NCI-H2171 (cell line): ENCODE results near the gene ZBTB40.

Experiments
- DNase-seq: peaks from one replicate; lab custom pipeline; 2025; lab: John Stamatoyannopoulos, UW

Gene ZBTB40

DNA sequence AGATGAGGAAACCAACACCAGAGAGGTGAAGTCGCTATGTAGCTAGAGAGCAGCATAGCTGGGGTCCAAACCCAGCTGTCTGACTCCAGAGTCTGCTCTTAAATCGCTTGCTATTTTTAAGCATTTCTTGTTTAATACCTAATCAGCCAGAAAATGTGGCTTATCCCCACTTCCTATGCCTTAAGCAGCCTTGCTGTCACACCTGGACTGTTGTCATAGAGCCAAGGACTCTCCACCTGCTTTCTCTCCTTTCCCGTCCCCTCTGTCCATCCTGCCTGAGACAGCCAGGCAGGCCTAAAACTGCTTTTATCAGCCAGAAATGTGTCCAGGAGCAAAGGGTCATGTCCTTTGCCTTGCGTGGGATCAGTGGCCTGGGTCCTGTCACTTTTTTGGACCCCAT, 83.3 kb downstream of the ZBTB40 start:
- no peak for DNase-seq

DNA sequence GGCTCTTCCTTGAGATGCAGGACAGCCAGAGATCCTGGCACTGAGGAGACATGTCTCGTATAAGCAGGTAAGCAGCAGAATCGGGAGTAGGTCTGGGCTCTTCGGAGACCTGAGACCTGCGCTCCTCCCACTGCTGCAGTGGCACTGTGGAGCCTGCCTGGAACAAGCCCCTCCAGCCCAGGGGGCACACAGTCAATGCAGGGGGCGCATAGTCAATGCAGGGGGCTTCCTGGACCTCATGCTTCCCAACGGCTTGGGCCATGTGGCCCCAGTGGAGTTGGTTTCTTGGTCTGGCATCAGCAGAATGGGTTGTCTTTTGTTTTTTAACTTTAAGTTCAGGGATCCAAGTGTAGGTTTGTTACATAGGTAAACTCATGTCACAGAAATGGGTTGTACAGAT, 83.7 kb downstream of the ZBTB40 start:
- DNase-seq: no peak

DNA sequence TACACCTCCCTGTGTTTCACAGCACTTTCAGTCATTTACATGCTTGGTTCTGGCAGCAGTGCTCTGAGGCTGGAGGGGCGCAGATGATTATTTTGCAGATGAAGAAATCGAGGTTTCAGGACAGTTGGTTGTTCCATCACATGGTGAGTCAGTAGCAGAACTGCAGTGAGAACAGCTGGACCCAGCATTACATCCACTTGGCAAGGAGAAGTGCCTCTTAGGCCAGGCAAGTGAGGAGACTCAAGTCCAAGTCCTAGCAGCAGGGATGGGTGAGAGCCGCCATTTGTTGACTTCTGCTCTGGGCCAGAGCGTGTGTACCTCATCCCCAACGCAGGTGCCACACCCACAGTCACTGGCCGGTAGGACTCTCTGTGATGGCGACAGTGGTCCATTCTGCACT, 84.9 kb downstream of the ZBTB40 start:
- DNase-seq: no peak

DNA sequence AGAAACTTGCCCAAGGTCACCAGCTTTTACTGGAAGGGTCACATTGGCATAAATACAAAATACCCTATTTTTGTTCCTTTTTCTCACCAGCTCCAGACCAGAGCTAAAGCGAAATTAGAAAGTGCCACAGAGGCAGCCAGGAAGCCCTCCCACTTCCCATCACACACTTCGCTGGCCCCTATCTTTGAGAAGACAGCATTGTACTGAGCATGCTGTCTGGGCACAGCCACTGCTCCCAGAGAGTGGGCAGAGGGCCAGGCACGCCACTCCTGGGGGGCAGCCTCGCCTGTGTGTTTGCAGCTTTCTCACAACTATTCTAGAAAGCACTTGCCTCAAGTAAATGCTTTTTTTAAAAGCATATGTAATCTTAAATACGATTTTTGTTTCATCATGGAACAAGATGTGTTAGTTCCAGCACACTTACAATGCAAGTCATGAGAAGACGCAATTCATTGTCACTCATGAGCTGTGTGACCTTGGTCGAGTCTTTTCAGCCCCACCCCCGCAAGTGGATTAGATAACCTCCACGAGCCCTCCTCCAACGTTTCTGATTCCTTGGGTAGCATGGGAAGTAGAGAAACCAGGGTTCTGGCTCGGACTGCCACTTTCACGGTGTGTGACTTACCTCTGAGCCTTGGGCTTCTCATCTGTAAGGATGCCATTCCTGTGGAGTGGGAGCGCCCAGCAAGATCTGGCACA, 85.9 kb downstream of the ZBTB40 start:
- DNase-seq: no peak

DNA sequence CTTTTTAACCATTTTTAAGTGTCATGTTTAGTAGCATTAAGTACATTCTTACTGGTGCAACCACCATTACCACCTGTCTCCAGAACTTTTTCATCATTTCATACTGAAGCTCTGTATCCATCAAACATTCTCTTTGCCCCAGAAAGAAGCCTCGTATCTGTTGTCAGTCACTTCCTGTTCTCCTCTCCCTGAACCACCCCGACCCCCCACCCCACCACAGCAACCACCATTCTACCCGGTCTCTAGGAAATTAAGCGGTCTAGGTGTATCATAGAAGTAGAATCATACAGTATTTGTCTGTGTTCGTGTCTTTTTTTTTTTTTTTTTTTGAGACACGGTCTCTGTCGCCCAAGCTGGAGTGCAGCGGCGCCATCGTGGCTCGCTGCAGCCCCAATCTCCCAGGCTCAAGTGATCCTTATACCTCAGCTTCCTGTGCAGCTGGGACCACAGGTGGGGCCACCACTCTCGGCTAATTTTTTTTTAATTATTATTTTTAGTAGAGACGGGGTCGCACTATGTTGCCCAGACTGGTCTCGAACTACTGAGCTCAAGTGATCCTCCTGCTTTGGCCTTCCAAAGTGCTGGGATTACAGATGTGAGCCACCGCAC, 88.0 kb downstream of the ZBTB40 start:
- no peak for DNase-seq

DNA sequence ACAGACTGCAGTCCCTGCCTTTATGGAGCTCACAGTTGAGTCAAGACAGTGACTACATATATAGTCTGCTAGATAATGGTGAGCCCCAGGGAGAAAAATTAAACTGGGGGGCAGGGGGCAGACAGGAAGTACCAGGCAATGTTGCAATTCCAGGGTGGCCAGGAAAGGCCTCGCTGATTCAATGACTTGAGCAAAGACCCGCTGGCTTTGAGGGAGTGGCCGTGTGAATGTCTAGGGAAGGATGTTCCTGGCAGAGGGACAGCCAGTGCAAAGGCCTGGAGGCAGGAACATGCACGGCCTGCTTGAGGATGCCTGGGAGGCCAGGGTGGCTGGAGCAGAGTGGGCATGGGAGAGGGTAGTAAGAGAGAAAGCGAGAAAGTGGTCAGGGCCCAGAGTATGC, 88.7 kb downstream of the ZBTB40 start:
- DNase-seq: no peak

DNA sequence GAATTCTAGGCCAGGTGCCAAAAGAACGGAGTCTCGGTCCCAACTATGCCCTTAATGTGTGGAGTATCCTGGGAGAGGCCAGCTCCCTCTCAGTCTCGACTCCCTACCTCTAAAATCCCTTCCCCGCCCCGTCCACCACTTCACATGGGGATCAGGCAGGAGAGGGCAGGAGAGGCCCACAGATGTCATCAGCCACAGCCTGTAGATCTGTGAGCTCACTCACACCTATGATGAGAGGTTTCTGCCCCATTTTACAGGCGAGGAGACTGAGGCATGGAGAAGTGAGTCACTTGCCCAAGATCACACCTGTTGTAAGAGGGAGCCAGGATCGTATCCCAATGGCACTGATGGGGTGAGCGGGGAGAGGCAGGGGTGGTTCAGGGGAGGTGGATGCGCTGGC, 91.2 kb downstream of the ZBTB40 start:
- DNase-seq: no peak

DNA sequence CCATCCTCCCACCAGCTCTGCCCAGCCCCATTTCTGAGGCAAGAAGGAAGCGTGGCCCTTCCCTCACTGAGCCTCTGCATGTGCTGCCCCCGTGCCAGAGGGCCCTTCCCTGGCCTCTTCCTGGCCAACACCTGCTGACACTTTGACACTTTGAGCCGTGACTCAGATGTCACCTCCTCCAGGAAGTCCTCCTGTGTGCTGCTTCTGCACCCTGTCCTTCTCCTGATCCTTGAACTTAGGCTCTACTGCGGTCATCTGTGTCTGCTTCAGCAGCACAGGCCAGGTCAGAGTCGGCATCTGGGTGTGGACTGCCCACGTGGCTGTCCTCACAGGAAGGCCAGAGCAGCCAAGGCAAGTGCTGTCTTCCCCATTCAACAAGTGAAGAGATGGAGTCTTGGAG, 92.0 kb downstream of the ZBTB40 start:
- no peak for DNase-seq

DNA sequence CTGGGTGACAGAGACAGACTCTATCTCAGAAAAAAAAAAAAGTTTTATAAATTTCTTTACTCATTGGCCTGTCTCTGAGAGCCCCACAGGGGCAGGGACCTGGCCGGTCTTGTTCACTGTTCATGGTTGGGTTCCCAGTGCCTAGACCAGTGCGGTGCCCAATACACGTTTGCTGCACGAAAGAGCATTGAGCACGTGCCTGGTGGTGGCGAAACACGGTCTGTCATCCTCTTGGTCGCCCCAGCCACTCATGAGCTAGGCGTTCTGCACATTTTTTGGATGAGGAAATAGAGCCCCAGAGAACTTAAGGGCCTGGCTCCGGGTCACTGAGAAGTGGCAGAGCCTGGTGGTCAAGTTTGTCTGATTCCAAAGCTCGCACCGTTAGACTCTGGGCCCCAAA, 93.0 kb downstream of the ZBTB40 start:
- no peak for DNase-seq

DNA sequence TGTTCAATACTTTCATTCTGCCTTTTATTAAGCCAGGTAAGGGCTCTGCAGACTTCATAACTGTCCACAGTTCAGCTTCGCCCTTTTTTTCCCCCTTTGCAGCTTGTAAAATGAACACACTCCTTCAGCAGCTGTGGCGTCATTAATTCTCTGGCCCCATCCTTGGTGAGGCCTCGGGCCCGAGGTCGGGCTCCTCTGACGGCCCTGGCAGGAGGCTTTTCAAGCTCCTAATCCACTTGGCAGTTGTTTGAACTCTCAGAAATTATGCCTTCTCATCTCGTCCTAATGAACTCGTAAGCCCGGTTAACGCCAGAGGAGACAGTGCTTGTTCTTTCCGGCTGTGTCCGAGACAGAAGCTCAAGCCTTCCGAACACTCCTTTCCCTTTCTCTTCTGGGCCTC, 93.5 kb downstream of the ZBTB40 start:
- DNase-seq: no peak

DNA sequence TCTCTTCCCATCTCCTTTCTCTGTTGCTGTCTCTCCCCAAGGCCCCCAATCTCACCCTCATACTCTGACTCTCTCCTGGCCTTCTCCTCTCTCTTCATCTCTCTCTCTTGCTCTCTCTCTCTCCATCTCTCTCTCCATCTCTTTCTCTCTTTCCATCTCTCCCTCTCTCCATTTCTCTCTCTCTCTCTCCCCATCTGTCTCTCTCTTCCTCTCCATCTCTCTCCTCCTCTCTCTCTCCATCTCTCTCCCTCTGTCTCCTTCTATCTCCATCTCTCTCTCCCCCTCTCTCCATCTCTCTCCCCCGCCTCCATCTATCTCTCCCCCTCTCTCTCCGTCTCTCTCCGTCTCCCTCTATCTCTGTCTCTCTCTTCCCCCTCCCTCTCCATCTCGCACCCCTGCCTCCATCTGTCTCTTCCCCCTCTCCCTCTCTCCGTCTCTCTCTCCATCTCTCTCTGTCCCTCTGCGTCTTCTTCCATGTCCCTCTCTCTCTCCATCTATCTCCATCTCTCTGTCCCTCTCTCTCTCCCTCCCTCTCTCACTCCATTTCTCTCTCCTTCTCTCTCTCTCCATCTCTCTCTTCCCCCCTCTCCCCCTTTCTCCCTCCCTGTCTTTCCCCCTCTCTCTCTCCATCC, 95.7 kb downstream of the ZBTB40 start:
- no peak for DNase-seq

DNA sequence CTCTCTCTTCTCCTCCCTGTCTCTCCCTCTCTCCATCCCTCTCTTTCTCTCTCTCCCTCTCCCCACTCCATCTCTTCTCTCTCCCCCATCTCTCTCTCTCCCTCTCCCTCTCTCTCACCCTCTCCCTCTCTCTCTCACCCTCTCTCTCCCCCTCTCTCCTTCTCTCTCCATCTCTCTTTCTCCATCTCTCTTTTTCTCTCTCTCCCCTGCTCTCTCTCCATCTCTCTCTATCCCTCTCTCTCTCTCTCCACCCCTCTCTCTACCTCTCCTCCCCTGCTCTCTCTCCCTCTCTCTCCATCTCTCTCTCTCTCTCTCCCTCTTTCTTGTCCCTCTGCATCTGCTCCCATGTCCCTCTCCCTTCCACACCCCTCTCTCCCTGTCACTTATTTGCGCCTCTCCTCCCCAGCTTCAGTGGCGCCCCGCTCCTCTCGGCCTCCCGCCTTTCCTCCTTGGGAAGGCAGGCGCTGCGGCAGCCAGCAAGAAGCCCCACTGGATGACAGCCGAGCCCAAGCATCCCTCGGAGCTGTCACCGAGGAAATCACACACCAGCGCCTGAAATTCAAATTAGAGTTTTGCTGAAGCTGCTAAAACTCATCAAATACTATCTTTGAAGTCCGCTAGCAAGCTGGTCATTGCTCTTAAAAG, 96.3 kb downstream of the ZBTB40 start:
- DNase-seq: no peak

DNA sequence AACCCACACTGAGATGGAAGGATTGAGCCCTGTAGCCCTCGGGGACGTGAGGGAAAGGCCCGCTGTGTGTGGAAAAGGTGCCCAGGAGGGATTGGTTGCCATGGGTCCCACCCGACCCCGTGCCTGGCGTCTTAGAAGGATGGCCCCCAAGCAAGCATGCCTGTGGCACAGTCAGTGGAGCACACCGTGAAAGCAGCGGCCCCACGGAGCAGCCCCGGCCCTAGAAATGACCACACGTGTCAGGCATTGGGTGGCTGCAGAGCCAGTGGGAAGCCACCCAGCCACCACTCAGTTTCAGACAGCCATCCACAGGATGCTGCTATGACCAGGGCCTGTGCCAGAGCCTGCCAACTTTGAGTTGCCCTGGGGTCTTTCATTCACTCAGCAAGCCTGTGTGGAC, 98.4 kb downstream of the ZBTB40 start:
- DNase-seq: no peak

DNA sequence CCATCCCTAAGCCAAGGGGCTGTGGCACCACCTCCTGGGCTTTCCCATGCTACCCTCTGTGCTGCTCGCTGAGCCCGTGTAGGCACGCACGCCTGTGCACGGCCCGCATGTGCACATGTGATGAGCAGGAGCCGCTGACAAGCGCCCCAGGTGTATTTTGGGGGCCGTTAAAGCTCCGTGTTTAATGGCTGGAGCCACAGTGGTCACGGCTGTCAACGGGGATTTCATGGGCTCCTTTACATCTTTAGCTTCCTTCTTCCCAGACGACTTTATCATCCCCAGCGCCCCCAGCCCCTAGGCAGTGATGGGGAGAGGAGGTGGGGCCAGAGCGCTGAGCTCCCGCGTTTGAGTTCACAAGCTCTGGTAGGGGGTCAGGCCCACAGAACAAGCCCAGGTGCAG, 99.9 kb downstream of the ZBTB40 start:
- DNase-seq: no peak

DNA sequence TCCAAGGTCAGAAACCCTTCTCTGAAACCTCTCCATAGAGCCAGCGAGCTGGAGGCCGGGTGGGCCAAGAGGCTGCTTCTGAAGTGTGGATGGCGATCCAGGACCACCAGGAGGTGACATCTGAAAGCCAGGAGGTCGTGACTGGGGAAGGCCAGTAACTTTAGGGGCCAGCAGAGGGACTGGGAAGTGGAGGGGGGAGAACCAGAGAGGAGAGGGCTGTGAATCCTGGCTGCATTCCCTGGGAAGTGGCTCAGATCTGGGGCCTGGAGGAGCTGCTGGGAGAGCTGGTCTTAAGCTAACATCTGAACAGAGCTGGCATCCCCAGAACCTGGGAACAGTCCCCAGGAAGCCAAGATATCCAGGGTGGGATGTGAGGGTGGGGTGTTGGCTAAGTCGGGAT, 100.4 kb downstream of the ZBTB40 start:
- no peak for DNase-seq

DNA sequence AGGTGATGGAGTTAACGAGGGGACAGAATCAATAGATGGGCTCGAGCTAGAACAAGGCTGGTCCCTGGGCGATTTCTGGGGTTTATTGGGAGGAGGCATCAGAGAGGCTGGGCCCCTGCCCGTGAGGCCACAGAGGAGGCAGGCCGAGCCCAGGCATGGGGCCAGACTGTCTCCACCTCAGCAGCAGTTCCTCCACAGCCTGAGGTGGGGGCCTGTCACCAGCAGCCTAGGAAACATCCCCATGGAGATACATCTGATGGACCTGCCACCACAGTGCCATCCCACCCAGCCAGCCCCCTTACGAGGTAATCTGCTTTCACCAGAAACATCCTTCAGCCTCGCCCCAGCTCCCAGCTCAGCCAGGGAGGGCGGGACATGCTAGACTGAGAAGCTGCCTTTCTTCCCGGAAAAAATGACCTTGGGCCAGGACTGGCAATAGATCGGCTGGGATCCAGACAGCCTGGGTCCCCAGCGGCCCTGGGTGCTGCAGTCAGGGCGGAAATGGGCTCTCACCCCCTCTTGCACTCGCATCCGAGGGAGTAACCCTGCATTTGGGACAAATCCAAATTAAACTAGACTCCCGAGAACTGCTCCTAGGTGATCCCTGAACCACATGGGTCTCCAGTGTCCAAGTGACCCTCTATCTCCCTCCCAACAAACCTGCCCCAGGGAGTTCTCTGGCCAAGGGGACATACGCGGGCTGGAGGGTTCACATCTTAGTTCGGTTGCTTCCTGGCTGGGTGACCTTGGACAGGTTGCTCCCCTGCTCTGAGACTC, 101.6 kb downstream of the ZBTB40 start:
- no peak for DNase-seq

DNA sequence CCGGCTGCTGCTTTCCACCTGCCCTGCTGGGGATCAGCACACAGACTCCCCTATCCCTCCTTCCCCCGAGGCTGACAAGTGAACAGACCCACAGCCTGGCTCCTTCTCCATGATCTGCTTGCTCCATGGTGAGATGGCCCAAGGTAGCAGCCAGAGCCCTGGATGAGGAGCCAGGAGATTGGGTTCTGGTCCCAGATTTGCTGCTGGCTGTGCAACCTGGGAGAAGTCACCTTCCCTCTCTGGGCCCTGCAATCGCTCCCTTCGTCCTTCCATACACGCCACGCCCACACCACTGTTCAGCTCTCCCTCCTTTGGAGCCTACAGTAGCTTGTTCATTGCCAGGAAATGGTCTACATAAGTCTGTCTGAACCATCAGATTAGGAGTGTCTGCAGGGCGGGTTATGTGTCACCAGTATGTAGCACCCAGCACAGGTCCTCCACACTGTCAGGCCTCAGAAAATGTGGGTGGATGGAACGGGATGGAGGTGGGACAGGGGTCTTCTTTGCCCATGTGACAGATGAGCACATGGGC, 102.4 kb downstream of the ZBTB40 start:
- no peak for DNase-seq

DNA sequence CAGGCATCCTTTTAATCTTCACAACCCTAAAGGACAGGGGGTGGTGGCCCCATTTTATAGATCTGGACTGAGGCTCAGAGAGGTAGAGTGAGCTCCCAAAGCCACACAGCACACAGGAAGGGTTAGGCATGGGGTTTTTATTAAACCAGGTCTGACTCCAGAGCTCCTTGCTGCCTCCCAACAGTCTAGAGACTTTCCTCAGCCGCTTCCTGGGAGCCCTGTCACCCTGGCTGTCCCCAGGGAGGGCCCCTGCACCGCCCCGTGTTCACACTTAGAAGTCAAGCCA, 103.7 kb downstream of the ZBTB40 start:
- DNase-seq: no peak

DNA sequence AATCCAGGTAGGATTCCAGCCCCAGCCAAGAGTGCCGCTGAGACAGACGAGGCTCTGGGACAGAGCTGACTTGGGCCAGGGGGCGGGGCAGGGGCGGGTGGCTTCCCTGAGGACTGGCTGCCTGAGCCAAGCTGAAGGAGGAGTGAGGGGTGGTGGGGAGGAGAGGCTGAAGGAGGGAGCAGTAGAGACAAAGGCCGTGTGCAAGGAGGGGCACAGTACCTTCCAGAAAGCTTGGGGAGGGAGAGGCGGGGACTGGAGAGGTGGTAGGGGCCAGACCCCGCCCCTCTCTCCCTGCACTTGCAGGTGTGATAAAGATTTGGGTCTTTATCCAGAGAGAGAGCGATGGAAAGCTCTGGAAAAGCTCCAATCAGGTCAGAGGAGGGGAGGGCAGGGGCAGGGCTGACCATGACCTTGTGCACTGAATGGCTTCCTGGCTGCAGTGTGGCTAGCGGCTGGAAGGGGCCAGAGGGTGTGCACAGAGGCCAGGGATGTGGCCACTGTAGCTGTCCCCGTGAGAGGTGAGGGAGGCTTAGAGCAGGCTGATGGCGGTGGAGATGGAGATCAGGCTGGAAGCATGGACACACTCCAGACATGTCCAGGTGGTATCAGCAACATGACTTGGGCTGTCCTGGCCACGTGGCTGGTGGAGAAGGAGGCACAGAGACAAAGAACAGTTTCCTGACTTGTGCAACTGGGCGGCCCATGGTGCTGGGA, 104.9 kb downstream of the ZBTB40 start:
- DNase-seq: no peak

DNA sequence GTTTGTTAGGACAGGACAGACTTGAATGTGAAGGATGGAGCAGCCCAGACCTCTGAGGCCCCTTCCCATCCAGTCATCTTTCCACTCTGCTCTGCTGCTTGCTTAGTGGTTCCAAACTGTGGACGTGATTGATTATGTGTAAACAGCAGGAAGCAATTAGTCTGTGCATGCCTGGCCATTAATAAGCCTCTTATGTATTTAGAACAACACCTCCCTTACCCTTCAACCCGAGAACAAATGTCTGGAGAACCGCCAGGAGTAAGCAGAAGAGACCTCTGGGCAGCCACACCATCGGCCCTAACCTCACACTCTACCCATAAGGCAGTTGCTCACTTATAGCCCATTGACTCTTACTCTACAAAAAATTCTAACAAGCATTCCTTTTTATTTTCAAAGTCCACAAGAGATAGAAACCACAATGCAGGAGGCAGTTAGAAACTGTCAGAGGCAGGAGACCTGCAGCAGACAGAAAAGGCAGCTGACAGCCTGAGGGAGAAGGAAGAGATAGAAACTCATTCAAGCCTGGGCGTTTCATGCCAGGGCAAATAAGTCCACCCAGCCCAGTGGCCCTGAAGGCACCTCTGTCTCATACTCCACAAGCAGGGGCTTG, 105.8 kb downstream of the ZBTB40 start:
- DNase-seq: no peak
